HepG2 (cell line): ENCODE data around the gene TCF23. TPM values are rescaled to one million over a fixed set of nuclear protein-coding genes. Genes with fewer than 3 reads are reported as not detected.

Experiments used
- GLI4 ChIP-seq: sonication (generic); formaldehyde crosslinking; IDR thresholded peaks from 2 replicates; pipeline ENCODE4 v1.5.1; 2020; ENCODE audit warnings: missing genetic modification reagents, mild to moderate bottlenecking, moderate library complexity, borderline replicate concordance
- HNRNPK ChIP-seq: fragments of 200-400 bp; formaldehyde crosslinking; IDR thresholded peaks from 2 replicates; pipeline ENCODE4 v1.6.1; 2018; ENCODE audit warnings: low read length, low read depth, moderate library complexity, mild to moderate bottlenecking; ENCODE audit not compliant: poor library complexity, severe bottlenecking
- LCORL ChIP-seq, 2 experiments: fragments of 450-650 bp in 1 of 2; sonication (generic) in 1 of 2; formaldehyde crosslinking in 1 of 2; IDR thresholded peaks; 2 replicates each; pipeline versions ENCODE4 v1.5.0 to v1.6.1; 2017 to 2020; ENCODE audit warnings: antibody characterized with exemption in 1 of 2, missing genetic modification reagents in 1 of 2
- MED8 ChIP-seq: sonication (generic); formaldehyde crosslinking; IDR thresholded peaks from 2 replicates; pipeline ENCODE4 v1.8.1; 2023; ENCODE audit warnings: mild to moderate bottlenecking, missing genetic modification reagents; ENCODE audit not compliant: insufficient replicate concordance
- NR2F6 ChIP-seq, 2 experiments: IDR thresholded peaks; 2 replicates each; pipeline ENCODE4 v1.6.1; 2016; ENCODE audit warnings: antibody characterized with exemption in 1 of 2, mild to moderate bottlenecking in 1 of 2
- RARA ChIP-seq: IDR thresholded peaks from 2 replicates; pipeline ENCODE4 v1.6.1; 2016; ENCODE audit warnings: missing genetic modification reagents, missing compliant biosample characterization
- TAF15 ChIP-seq: fragments of 200-400 bp; formaldehyde crosslinking; IDR thresholded peaks from one replicate; pipeline ENCODE4 v1.6.1; 2018; ENCODE audit warnings: mild to moderate bottlenecking, low read depth, low read length; ENCODE audit not compliant: poor library complexity, severe bottlenecking
- TFE3 ChIP-seq: IDR thresholded peaks from 2 replicates; pipeline ENCODE4 v1.6.1; 2016
- THAP11 ChIP-seq: IDR thresholded peaks from 2 replicates; pipeline ENCODE4 v1.6.1; 2016; ENCODE audit warnings: missing biosample characterization, missing genetic modification reagents
- THAP7 ChIP-seq: sonication (generic); formaldehyde crosslinking; IDR thresholded peaks from 2 replicates; pipeline ENCODE4 v1.8.1; 2023; ENCODE audit warnings: mild to moderate bottlenecking, missing genetic modification reagents
- U2AF2 ChIP-seq: fragments of 200-400 bp; formaldehyde crosslinking; IDR thresholded peaks from 2 replicates; pipeline ENCODE4 v1.6.1; 2017; ENCODE audit warnings: low read depth, mild to moderate bottlenecking, low read length
- UBTF ChIP-seq: sonication (generic); formaldehyde crosslinking; IDR thresholded peaks from 2 replicates; pipeline ENCODE4 v1.4.0; 2020; ENCODE audit warnings: mild to moderate bottlenecking, missing genetic modification reagents
- YY1 ChIP-seq: IDR thresholded peaks from 2 replicates; pipeline ENCODE4 v1.6.1; 2011; ENCODE audit warnings: low read length, low read depth, moderate library complexity, mild to moderate bottlenecking; ENCODE audit not compliant: insufficient read depth, insufficient replicate concordance
- ZBTB37 ChIP-seq: sonication (generic); formaldehyde crosslinking; IDR thresholded peaks from 2 replicates; pipeline ENCODE4 v1.4.0; 2020; ENCODE audit warnings: mild to moderate bottlenecking, missing genetic modification reagents
- ZNF121 ChIP-seq: sonication (generic); formaldehyde crosslinking; IDR thresholded peaks from 2 replicates; pipeline ENCODE4 v1.5.0; 2020; ENCODE audit warnings: mild to moderate bottlenecking, missing genetic modification reagents
- ZNF296 ChIP-seq: sonication (generic); formaldehyde crosslinking; conservative IDR thresholded peaks from 2 replicates; pipeline ENCODE4 v1.5.0; 2020; ENCODE audit warnings: mild to moderate bottlenecking, missing genetic modification reagents
- ZNF333 ChIP-seq: sonication (generic); formaldehyde crosslinking; IDR thresholded peaks from 2 replicates; pipeline ENCODE4 v1.4.0; 2020; ENCODE audit warnings: mild to moderate bottlenecking, missing genetic modification reagents, borderline replicate concordance
- ZNF574 ChIP-seq: sonication (generic); formaldehyde crosslinking; IDR thresholded peaks from 2 replicates; pipeline ENCODE4 v1.4.0; 2020; ENCODE audit warnings: missing genetic modification reagents
- ZNF652 ChIP-seq: IDR thresholded peaks from 2 replicates; pipeline ENCODE4 v1.6.1; 2016; ENCODE audit warnings: low read depth, borderline replicate concordance
- ZNF672 ChIP-seq: sonication (generic); formaldehyde crosslinking; IDR thresholded peaks from 2 replicates; pipeline ENCODE4 v1.8.1; 2022; ENCODE audit warnings: missing genetic modification reagents
- polyA plus RNA-seq, 8 experiments: library from polyadenylated mRNA; depleted of rRNA in 3 of 8; stranded (reverse) in 7 of 8; unstranded in 1 of 8; fragments of >200 nt; fragmentation: Illumina TruSeq in 4 of 8; extraction: Trizol in 4 of 8; gene quantifications; 2 replicates each; pipeline versions ENCODE4 v1.2.1 to v1.2.3, GENCODE V29; 2011 to 2016; ENCODE audit warnings: low read depth in 4 of 8, missing spikeins in 1 of 8, mixed read lengths in 1 of 8; ENCODE audit not compliant: insufficient read depth in 1 of 8
- total RNA-seq, 5 experiments: library from RNA; depleted of rRNA; stranded (reverse); fragments of >200 nt; fragmentation: Illumina TruSeq; extraction: Trizol; gene quantifications; 2 replicates each; pipeline ENCODE4 v1.2.3, GENCODE V29; 2016; ENCODE audit warnings: low read depth in 1 of 5

The TCF23 gene
- total and polyA plus RNA-seq, 2 of the 13 experiments (the other 11 are each of a cell fraction or from before 2014, with no cell fraction given) = 0.02 to 1.4 TPM

- TF ChIP-seq LCORL (IDR thresholded peaks at IDR 0.05) = no peak
- 0 out of 2 replicates have a peak, but pooled peaks have one; percentile 64 for TF ChIP-seq LCORL (CRISPR knock-in tag; IDR thresholded peaks at IDR 0.05)
- TF ChIP-seq ZNF574 = peak; percentile 34; the same call in 1 of the 2 replicates
- no peak for TF ChIP-seq ZNF121 (CRISPR knock-in tag)
- peak; percentile 38; the same call in 1 of the 2 replicates for TF ChIP-seq UBTF (CRISPR knock-in tag)
- no peak for TF ChIP-seq MED8
- no peak for TF ChIP-seq TAF15
- TF ChIP-seq YY1 = peak; percentile 48
- TF ChIP-seq ZNF652 (CRISPR knock-in tag) = no peak
- no peak for TF ChIP-seq ZNF333 (CRISPR knock-in tag)
- TF ChIP-seq U2AF2 = no peak
- no peak for TF ChIP-seq GLI4 (CRISPR knock-in tag)
- TF ChIP-seq ZNF672 (CRISPR knock-in tag) = no peak
- no peak for TF ChIP-seq ZBTB37 (CRISPR knock-in tag)
- peak; percentile 21; the same call in 1 of the 2 replicates for TF ChIP-seq TFE3 (CRISPR knock-in tag)
- no peak for TF ChIP-seq HNRNPK
- no peak for TF ChIP-seq ZNF296 (CRISPR knock-in tag)
- no peak for TF ChIP-seq RARA
- no peak for TF ChIP-seq NR2F6 (IDR thresholded peaks at IDR 0.05)
- TF ChIP-seq NR2F6 (CRISPR knock-in tag; IDR thresholded peaks at IDR 0.05) = peak; percentile 65; the same call in 1 of the 2 replicates
- peak; percentile 27; the same call in 1 of the 2 replicates for TF ChIP-seq THAP11 (CRISPR knock-in tag)
- TF ChIP-seq THAP7 (CRISPR knock-in tag) = no peak
Observed at GRCh38 chr2:27152102-27152795, 3.4 kb downstream of the TCF23 start (continued).
